Measurements from ENCODE around the gene SCFD2. TPM values are rescaled to one million over a fixed set of nuclear protein-coding genes. Genes with fewer than 3 reads are reported as not detected.

The SCFD2 gene
- total RNA-seq, 4 donors from 2014 or later: 24.7 to 49.2 (median 33.9) TPM

GRCh38 chr4:53192496-53192895 is 173.4 kb downstream of the SCFD2 start:
- Histone ChIP-seq H3K27me3 (no peaks in the 10 kb centered on the region), H3K36me3 (no peaks in the 10 kb centered on the region), H3K4me3 (no peak overlapping the region), H3K9me3 (no peaks in the 10 kb centered on the region), H3K27ac (no peak overlapping the region), H3K4me1 (peaks cover 0 to 19% (median 0%) of the 10 kb centered on the region in 4 donors)
- TF ChIP-seq EP300 (IDR thresholded peaks at IDR 0.05): no peak
- no peak for TF ChIP-seq POLR2A (IDR thresholded peaks at IDR 0.05)
- TF ChIP-seq CTCF (IDR thresholded peaks at IDR 0.05): no peak
- no peak for DNase-seq (ENCODE audit: low spot score in 2 of 2)
- 86 to 90% methylated on average over 3 of the region's 3 CpGs for WGBS, 2 donors

- DNase-seq (ENCODE audit: low spot score in 2 of 2): no peak
- H3K9me3 ChIP-seq: no peaks in the 10 kb centered on the region
- H3K36me3 ChIP-seq: no peaks in the 10 kb centered on the region
- H3K4me3 ChIP-seq: no peak overlapping the region
- H3K27me3 ChIP-seq: no peaks in the 10 kb centered on the region
- 78 to 83% methylated on average over 4 of the region's 4 CpGs for WGBS, 2 donors
- TF ChIP-seq POLR2A (IDR thresholded peaks at IDR 0.05): no peak
- TF ChIP-seq CTCF (IDR thresholded peaks at IDR 0.05): no peak
- TF ChIP-seq EP300 (IDR thresholded peaks at IDR 0.05): no peak
- peaks cover 0 to 14% (median 0%) of the 10 kb centered on the region in 4 donors for H3K4me1 ChIP-seq
- H3K27ac ChIP-seq: no peak overlapping the region
Observed at GRCh38 chr4:53191997-53192396, 173.9 kb downstream of the SCFD2 start.

GRCh38 chr4:53189011-53189410 is 176.8 kb downstream of the SCFD2 start:
- no peak for TF ChIP-seq POLR2A (IDR thresholded peaks at IDR 0.05)
- no peak for TF ChIP-seq EP300 (IDR thresholded peaks at IDR 0.05)
- TF ChIP-seq CTCF (IDR thresholded peaks at IDR 0.05): no peak
- Histone ChIP-seq H3K36me3 (no peaks in the 10 kb centered on the region), H3K27me3 (no peaks in the 10 kb centered on the region), H3K4me1 (peaks cover 0 to 12% (median 3%) of the 10 kb centered on the region in 4 donors), H3K9me3 (no peaks in the 10 kb centered on the region), H3K4me3 (no peak overlapping the region), H3K27ac (no peak overlapping the region)
- no peak for DNase-seq (ENCODE audit: low spot score in 2 of 2)
- 45 to 56% methylated on average over 1 of the region's 1 CpG for WGBS, 2 donors

- DNase-seq (ENCODE audit: low spot score in 2 of 2): no peak
- H3K27ac ChIP-seq: no peak overlapping the region
- 72 to 79% methylated on average over 4 of the region's 4 CpGs for WGBS, 2 donors
Observed at GRCh38 chr4:53186714-53187358, 179.0 kb downstream of the SCFD2 start.

More at GRCh38 chr4:53186714-53187358, 179.0 kb downstream of the SCFD2 start:
- no peaks in the 10 kb centered on the region for H3K36me3 ChIP-seq
- TF ChIP-seq EP300 (IDR thresholded peaks at IDR 0.05): no peak
- TF ChIP-seq POLR2A (IDR thresholded peaks at IDR 0.05): no peak
- no peak for TF ChIP-seq CTCF (IDR thresholded peaks at IDR 0.05)
- H3K27me3 ChIP-seq: no peaks in the 10 kb centered on the region
- peaks cover 0 to 12% (median 3%) of the 10 kb centered on the region in 4 donors for H3K4me1 ChIP-seq
- no peak overlapping the region for H3K4me3 ChIP-seq
- no peaks in the 10 kb centered on the region for H3K9me3 ChIP-seq
